Measurements from ENCODE around the gene NDUFAF5. TPM values are rescaled to one million over a fixed set of nuclear protein-coding genes. Genes with fewer than 3 reads are reported as not detected.

Gene NDUFAF5
- total RNA-seq, 1 donor from 2014 or later, result 14.1 TPM

- no peaks in the 10 kb centered on the region for H3K36me3 ChIP-seq
- ATAC-seq, result no peak
- intact Hi-C loops (cut with DNase I), result no loop called here
- no peaks in the 10 kb centered on the region for H3K4me1 ChIP-seq
- H3K27ac ChIP-seq, result no peak overlapping the region
- no peaks in the 10 kb centered on the region for H3K27me3 ChIP-seq (ENCODE audit: low read depth)
- H3K9me3 ChIP-seq, result no peaks in the 10 kb centered on the region
- TF ChIP-seq, protein P1, sequence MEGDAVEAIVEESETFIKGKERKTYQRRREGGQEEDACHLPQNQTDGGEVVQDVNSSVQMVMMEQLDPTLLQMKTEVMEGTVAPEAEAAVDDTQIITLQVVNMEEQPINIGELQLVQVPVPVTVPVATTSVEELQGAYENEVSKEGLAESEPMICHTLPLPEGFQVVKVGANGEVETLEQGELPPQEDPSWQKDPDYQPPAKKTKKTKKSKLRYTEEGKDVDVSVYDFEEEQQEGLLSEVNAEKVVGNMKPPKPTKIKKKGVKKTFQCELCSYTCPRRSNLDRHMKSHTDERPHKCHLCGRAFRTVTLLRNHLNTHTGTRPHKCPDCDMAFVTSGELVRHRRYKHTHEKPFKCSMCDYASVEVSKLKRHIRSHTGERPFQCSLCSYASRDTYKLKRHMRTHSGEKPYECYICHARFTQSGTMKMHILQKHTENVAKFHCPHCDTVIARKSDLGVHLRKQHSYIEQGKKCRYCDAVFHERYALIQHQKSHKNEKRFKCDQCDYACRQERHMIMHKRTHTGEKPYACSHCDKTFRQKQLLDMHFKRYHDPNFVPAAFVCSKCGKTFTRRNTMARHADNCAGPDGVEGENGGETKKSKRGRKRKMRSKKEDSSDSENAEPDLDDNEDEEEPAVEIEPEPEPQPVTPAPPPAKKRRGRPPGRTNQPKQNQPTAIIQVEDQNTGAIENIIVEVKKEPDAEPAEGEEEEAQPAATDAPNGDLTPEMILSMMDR (IDR thresholded peaks at IDR 0.05), result no peak
- no peak for DNase-seq
- H3K4me3 ChIP-seq, result no peak overlapping the region
These were observed 67.5 kb downstream of the NDUFAF5 start for GRCh38 chr20:13852306-13852705.

GRCh38 chr20:13855613-13856012, 70.8 kb downstream of the NDUFAF5 start:
- no peak for ATAC-seq
- H3K36me3 ChIP-seq, result no peaks in the 10 kb centered on the region
- no peak overlapping the region for H3K27ac ChIP-seq
- no peak overlapping the region for H3K4me3 ChIP-seq
- H3K27me3 ChIP-seq (ENCODE audit: low read depth), result no peaks in the 10 kb centered on the region
- TF ChIP-seq, protein P1 (IDR thresholded peaks at IDR 0.05), result no peak
- no peaks in the 10 kb centered on the region for H3K4me1 ChIP-seq
- no peaks in the 10 kb centered on the region for H3K9me3 ChIP-seq
- DNase-seq, result no peak
- intact Hi-C loops (cut with DNase I), result no loop called here

- Histone ChIP-seq H3K27ac (no peak overlapping the region), H3K27me3 (ENCODE audit: low read depth) (no peaks in the 10 kb centered on the region), H3K36me3 (no peaks in the 10 kb centered on the region), H3K9me3 (no peaks in the 10 kb centered on the region), H3K4me1 (no peaks in the 10 kb centered on the region), H3K4me3 (no peak overlapping the region)
- DNase-seq (no peak), ATAC-seq (no peak)
- TF ChIP-seq, protein P1 (IDR thresholded peaks at IDR 0.05), result no peak
- intact Hi-C loops (cut with DNase I), result no loop called here
These were observed 71.5 kb downstream of the NDUFAF5 start for GRCh38 chr20:13856354-13856753.

GRCh38 chr20:13857304-13857703, 72.5 kb downstream of the NDUFAF5 start:
- intact Hi-C loops (cut with DNase I), result no loop called here
- no peaks in the 10 kb centered on the region for H3K9me3 ChIP-seq
- DNase-seq, result no peak
- no peak overlapping the region for H3K27ac ChIP-seq
- H3K4me3 ChIP-seq, result no peak overlapping the region
- H3K27me3 ChIP-seq (ENCODE audit: low read depth), result no peaks in the 10 kb centered on the region
- peak in 1 of 2 donors; percentile 35 for ATAC-seq
- TF ChIP-seq, protein P1 (IDR thresholded peaks at IDR 0.05), result no peak
- no peaks in the 10 kb centered on the region for H3K36me3 ChIP-seq
- no peaks in the 10 kb centered on the region for H3K4me1 ChIP-seq

- TF ChIP-seq, protein P1 (IDR thresholded peaks at IDR 0.05), result no peak
- no peaks in the 10 kb centered on the region for H3K36me3 ChIP-seq
- no peaks in the 10 kb centered on the region for H3K27me3 ChIP-seq (ENCODE audit: low read depth)
- no peak overlapping the region for H3K4me3 ChIP-seq
- H3K4me1 ChIP-seq, result no peaks in the 10 kb centered on the region
- intact Hi-C loops (cut with DNase I), result no loop called here
- no peaks in the 10 kb centered on the region for H3K9me3 ChIP-seq
- DNase-seq (no peak), ATAC-seq (no peak)
- H3K27ac ChIP-seq, result no peak overlapping the region
These were observed 73.1 kb downstream of the NDUFAF5 start for GRCh38 chr20:13857961-13858360.

- H3K36me3 ChIP-seq, result no peaks in the 10 kb centered on the region
- H3K4me3 ChIP-seq, result no peak overlapping the region
- no peak for ATAC-seq
- no peaks in the 10 kb centered on the region for H3K4me1 ChIP-seq
- no peak for DNase-seq
- intact Hi-C loops (cut with DNase I), result no loop called here
- H3K27me3 ChIP-seq (ENCODE audit: low read depth), result no peaks in the 10 kb centered on the region
- TF ChIP-seq, protein P1 (IDR thresholded peaks at IDR 0.05), result no peak
- no peak overlapping the region for H3K27ac ChIP-seq
- no peaks in the 10 kb centered on the region for H3K9me3 ChIP-seq
These were observed 73.6 kb downstream of the NDUFAF5 start for GRCh38 chr20:13858439-13858838.
